GM21390 (cell line): Measurements from ENCODE around the gene ARHGEF26.
A peak's percentile ranks its signal among the peaks of the same experiment; 100 is the strongest.

ENCODE experiments used
- ATAC-seq: cut with Tn5 transposase; IDR thresholded peaks from one replicate; pipeline ENCODE4 v1.9.1; 2021; ENCODE audit not compliant: unreplicated experiment

Gene ARHGEF26

DNA sequence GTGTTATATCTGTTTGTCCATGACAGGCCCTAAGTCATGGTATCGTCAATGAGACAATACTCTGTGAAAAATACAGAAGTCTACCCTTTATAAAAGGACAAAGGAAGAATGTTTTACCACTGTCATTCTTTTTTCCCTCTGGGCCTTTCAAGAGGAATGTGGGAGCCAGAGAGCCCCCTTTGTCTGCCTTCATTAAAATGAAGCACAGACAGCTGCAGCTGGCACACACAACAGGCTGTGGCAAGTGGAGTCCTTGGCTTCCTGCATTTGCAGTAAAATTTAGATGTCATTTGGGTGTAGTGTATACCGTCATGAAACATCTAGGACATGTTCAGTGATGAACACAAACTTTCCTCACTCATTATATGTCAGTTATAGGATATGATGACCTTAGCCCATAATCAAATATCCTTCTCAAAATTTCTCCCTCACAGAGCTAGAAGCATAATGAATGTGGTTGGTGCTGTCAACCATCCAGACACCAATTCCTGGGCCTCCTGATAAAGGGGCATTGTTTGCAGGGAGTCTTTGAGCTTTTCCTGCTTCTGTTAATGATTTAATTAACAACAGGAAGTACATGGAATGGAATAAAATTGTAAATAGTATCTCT lies 126.7 kb downstream of the ARHGEF26 start:
- no peak for ATAC-seq

DNA sequence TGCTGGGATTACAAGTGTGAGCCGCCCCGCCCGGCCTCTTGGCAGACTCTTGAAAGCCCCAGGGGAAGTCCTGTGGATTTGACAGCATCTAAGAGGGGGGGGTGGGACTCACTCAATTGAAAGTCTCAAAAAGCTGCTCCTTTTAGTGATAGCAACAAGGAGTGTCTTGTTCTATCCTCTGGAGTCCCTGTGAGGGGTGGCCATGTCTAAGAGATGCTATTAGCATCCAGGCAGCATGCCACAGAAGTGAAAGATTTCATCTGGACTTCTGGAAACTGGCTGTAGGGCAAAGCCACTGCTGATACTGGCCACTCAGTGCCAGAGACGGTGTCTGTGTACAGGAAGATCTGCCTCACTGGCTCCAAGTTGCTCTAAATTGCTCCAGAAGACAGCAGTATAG lies 129.1 kb downstream of the ARHGEF26 start:
- ATAC-seq, result no peak

DNA sequence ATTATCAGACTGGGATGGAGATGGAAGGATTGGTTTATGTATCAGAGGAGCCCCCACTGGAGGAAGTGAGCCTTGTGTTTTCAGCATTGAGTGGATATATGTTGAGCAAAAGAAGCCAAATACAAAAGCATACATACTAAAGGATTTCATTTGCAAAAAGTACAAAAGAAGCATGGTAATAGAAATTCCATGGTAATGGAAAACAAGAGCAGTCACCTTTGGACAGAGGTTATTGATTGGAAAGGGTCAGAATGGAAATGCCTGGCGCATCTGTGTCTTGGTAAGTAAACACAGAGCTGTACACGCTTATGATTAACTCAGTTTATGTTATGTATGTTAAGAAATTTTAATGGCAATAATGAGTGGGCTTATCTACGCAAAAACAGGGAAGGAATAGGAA lies 130.4 kb downstream of the ARHGEF26 start:
- no peak for ATAC-seq

DNA sequence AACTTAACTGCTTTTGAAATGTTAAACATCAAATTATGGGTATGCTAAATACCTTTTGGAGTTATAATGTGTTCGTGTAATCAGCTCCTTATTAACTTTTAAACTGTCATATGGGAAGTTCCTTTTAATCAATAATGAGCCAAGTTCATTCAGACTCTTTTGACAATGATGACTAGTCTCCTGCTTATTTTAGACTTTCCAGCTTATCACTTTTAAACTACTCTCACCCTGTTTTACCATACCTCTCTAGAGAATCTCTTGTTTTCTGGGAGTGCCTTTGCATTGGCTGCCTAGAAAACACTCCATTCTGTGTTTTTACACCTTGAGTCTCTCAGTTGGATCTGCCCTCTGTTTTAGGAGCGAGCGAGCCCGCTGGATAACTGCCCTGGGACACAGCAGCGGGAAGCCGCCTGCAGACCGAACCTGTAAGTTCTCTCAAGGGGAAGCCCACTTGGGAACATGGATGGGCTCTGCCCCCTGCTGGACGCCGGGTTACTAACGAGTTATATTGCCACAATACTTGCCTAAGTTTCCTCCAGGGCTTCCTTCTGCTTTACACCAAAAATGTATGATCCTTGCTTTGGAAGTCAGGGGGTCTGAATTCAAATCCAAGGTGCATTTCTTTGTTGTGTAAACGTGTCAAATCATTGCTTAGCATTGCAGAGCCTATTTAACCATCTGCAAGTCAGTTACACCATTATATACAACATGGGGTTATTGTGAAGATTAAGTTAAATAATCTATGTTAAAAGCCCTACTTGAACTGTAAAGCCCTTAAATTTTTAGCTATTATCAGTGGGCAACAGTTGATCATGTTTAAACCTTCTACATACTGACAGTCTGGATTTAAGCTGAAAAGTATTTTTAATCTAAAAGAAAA lies 131.8 kb downstream of the ARHGEF26 start:
- ATAC-seq, result peak; percentile 94

DNA sequence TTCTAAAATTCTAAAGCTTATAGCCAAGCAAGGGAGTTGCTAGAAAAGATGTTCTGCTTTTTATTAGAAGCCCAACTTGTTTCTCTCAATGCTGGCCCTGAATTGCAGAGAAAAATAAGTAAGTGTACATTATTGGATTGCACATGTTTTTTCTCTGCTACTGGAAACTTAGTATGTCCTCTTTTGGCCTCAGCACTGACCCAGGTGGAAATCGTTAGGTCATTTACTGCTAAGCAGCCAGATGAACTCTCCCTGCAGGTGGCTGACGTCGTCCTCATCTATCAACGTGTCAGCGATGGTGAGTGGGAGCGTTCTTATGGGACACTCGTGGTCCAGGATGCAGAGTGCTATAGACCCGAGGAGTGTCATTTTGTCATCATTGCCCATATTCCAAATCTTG lies 133.3 kb downstream of the ARHGEF26 start:
- no peak for ATAC-seq

DNA sequence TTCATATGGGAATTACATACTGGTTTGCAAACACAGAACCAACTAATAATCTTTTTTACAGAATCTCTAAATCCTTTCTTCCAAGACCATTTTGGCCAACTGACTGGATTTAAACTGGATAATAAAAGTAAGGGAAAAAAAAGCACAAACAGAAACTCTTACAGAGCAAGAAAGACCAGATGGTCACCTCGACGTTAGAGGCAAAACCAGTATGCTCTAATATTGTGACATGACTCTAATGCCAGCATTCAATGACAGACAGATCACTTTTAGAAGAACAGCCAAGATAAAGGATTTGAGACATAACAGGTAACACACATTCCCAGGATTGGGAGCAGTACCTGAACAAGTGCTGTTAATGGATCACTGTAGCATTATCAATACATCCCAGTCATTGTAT lies 152.2 kb downstream of the ARHGEF26 start:
- ATAC-seq, result no peak

DNA sequence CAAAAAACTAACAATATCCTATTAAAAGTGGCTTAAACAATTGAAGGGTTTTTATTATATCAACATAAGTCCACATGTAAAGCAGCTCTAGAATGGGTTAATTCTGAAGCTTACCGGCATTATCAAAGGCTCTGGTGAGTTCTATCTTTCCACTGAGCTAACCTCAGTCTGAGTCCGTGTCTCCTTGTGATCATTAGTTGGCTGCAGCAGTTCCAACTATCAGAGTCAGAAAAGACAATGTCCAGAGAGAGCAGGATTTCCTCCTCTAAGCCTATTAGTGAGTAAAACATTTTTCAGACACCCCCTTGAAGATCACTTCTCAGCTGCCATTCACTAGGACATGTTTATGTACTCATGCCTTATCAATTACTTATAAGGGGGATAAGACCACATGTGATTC lies 153.2 kb downstream of the ARHGEF26 start:
- ATAC-seq, result no peak

DNA sequence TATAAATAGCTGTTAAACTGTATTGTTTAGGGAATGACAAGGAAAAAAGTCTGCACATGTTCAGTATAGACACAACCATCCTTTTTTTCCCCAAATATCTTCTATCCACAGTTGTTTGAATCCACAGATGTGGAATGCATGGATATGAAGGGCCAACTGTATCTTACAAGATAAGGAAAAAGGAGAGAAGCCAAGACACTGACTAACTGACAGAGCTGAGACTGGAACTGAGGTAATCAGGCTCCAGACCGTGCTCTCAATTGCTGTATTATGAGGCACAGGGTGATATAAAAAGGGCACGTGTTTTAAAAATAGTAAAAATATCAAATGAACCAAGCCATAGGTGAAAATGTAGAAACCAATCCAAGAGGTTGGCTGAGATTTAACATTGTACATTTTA lies 154.1 kb downstream of the ARHGEF26 start:
- no peak for ATAC-seq

DNA sequence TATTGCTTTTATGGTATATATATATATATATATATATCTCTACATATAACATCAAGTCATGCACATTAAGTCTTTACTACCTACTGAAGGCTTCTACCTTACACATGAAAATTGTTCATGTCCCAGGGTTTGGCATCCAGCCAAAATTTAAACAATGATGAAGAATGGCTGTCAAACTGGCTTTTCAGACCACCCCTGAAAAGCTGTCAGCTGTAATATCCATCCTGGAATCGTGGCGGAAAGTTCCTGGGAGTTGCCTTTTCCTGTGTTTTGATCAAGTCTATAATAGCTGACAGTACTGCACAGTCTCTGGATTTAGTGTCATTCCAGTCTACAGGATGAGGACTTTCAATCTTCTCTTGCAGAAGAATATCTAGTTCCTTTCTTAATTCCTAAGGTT lies 154.8 kb downstream of the ARHGEF26 start:
- ATAC-seq, result no peak

DNA sequence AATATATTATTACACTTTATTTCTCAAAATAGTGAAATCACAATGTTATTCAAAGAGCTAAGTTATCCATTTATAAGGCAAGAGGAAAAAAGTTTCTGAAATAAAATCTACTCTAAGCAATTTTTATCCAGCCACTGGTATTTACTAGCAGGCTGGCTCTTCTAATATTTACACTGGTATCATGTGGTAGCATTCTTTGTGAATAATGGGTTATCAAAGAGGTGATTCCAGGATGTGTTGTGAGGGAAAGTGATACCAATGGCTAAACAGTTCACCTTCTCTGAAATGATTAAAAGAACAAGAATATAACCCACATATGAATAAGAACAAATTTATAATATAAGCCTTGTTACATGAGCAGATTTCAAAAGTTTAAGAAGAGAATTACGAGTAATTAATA lies 159.0 kb downstream of the ARHGEF26 start:
- ATAC-seq, result no peak

DNA sequence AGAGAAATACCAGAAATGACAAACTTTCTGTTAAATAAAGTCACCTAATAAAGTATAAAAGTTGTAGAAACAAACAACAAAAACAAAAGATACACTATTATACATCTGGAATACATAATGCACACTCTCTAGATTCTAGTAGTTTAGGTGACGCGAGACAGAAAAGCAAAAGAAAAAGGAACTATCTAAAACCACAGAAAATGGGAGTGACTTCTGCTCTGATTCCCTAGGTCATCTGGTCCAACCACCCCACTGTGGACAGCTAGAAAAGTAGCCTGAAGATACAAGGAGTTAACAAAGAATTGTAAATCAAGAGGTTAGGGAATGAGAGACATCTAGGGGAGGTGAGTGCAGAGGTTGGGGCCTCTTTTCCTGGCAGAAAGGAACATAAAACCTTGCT lies 164.0 kb downstream of the ARHGEF26 start:
- ATAC-seq, result no peak

DNA sequence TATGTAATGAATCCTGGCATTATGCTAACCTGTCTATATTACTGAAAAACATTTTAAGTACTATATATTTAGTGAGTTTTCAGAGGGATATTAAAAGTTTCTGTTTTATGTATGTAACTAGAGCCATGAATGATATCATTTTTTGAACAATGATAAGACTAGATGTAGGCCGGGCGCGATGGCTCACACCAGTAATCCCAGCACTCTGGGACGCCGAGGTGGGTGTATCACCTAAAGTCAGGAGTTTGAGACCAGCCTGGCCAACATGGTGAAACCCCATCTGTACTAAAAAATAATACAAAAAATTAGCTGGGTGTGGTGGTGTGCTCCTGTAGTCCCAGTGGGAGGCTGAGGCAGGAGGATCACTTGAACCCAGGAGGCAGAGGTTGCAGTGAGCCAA lies 169.0 kb downstream of the ARHGEF26 start:
- no peak for ATAC-seq

DNA sequence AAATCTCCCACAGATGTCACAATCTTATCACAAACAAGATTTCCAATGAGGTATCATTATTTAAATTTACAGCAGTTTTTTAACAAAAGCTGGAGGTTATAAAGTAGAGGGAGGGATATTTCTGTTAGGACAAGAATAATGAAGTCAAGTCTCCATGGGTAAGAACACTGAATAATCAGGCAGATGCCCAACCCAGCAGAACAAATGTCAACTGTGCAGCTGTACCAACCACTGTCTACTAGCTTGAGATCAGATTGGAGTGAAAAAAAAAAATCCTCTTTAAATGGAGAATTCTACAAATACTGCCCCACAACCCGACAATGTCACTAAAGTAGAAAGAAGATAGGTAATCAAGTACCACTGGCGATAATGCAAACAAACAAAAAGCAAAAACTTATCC lies 172.8 kb downstream of the ARHGEF26 start:
- no peak for ATAC-seq

DNA sequence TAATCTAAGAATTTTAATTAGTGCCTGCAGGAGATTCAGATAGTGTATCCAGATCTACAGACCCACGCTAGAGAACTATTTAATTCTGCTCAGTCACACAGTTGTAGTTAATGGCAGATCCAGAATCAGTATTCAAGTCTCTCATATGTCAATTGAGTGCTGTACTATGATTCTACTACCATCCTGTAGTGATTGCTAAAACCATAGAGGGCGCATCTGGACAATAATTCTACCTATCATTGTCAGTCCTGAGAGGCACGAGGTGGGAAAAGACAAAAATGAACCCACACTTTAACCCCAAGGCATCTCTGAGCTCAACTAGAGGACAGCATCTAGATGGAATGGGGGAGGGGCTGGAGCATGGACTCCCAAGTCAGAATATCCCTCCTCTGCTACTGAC lies 180.4 kb downstream of the ARHGEF26 start:
- no peak for ATAC-seq

DNA sequence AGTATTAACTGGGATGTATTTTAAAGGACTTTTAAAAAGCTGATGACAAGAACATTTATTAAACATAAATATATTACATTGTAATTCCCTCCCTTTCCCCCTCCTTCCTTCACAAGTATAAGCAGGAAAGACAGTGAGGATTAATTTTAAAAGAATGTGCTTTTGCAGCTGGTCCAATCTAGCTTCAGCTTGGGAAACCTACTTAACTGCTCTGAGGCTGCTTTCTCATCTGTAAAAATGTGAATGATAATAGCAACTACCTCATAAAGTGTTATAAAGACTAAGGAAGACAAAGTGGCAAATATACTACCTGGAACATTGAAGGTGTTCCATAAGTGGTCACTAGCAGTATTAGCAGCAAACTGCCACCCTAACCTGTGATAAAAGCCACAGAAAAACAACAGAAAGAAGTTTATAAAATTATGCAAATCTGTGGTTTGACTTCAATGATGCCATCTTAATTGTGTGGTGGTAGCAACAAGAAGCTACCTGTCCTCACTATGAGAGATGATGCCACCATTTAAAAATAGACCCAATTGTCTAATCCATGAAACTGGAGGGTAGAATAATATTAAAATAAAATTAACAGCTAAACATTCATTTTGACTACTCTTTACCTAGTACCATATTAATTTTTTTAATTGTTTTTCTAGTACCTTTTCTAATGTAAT lies 183.1 kb downstream of the ARHGEF26 start:
- ATAC-seq, result peak; percentile 41

DNA sequence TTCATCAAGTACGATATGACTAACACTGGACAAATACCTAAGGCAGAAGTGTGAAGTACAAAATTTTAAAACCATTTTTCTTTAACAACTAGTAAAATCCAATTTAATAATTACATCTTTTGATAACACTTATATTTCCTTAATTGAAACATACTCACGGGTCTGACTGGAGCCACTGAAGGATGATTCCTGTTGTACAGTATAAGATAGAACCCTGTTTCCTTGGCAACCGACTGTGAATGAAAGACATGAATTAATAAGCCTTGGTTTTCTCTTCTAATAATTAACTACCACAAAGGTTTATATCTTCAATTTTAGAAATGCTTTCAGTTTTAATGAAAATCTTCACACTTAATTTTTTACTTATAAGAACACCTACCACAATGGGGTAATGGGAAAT lies 183.7 kb downstream of the ARHGEF26 start:
- no peak for ATAC-seq

DNA sequence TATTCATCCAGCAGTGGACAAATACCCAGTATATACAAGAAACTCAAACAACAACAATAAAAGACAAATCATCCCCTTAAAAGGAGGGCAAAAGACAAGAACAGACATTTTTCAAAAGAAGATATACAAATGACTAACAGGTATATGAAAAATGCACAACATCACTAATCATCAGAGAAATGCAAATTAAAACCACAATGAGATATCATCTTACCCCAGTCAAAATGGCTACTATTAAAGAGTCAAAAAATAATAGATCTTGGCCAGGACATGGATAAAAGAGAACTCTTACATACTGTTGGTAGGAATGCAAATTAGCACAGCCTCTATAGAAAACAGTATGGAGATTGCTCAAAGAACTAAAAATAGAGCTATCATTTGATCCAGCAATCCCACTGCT lies 186.2 kb downstream of the ARHGEF26 start:
- ATAC-seq, result no peak
